ENCODE measurements around the gene TGIF2.
A peak's percentile ranks its signal among the peaks of the same experiment; 100 is the strongest.

Gene TGIF2

DNA sequence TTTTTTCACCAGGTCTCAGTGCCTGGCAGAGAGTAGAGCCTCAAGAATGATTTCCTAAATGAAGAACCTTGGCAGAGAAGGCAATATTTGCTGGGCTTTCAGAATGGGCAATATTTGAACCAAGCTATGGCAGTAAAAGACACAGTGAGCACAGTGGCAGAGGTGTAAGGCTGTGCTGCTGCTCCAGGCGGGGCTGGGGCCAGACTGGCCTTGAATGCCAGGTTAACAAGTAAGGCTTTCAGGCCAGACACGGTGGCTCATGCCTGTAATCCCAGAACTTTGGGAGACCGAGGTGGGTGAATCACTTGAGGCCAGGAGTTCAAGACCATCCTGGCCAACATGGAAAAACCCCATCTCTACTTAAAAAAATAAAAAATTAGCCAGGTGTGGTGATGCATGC is 40.6 kb upstream of the TGIF2 start:
- TF ChIP-seq, protein P1, sequence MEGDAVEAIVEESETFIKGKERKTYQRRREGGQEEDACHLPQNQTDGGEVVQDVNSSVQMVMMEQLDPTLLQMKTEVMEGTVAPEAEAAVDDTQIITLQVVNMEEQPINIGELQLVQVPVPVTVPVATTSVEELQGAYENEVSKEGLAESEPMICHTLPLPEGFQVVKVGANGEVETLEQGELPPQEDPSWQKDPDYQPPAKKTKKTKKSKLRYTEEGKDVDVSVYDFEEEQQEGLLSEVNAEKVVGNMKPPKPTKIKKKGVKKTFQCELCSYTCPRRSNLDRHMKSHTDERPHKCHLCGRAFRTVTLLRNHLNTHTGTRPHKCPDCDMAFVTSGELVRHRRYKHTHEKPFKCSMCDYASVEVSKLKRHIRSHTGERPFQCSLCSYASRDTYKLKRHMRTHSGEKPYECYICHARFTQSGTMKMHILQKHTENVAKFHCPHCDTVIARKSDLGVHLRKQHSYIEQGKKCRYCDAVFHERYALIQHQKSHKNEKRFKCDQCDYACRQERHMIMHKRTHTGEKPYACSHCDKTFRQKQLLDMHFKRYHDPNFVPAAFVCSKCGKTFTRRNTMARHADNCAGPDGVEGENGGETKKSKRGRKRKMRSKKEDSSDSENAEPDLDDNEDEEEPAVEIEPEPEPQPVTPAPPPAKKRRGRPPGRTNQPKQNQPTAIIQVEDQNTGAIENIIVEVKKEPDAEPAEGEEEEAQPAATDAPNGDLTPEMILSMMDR (IDR thresholded peaks at IDR 0.05), result no peak

- TF ChIP-seq, protein P1 (IDR thresholded peaks at IDR 0.05), result no peak
Measured at GRCh38 chr20:36538026-36538722, 35.2 kb upstream of the TGIF2 start.

GRCh38 chr20:36540551-36541211 is 32.7 kb upstream of the TGIF2 start:
- TF ChIP-seq, protein P1 (IDR thresholded peaks at IDR 0.05), result no peak

DNA sequence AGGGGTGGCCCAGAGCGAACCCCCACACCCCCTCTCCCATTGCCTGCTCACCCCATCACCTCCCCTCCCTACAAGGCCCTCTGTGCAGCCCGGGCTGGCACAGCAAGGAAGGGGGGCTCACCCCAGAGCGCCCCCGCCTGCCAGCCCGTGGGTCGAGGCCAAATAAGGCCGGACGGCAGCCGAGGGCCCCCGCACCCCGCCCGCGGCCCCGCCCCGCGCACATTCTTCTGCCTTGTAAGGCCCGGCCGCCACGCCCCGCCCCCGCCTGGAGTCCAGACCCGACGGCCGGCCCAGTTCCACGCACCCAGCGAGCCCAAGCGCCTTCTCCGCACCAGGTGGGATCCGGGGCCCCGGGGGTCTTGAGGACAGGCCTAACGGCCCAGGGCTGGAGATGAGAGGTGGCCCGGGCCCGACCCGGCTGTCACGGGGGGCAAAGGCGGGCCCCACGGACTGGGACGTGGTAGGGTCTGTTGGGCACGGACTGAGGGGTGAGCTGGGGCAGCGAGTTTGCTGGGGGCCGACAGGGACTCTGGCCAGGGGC is 32.1 kb upstream of the TGIF2 start, which contains the start of gene MYL9:
TSS of gene MYL9 (plus strand) at position 293 of the 541 bp plus-strand sequence. CDS start 3,366 bp downstream, outside the sequence.
- TF ChIP-seq, protein P1 (IDR thresholded peaks at IDR 0.05), result no peak

- TF ChIP-seq, protein P1 (IDR thresholded peaks at IDR 0.05), result peak; percentile 20; the same call in 1 of the 2 replicates
Measured at GRCh38 chr20:36541768-36542488, 31.5 kb upstream of the TGIF2 start.

GRCh38 chr20:36542516-36543183 is 30.7 kb upstream of the TGIF2 start:
- TF ChIP-seq, protein P1 (IDR thresholded peaks at IDR 0.05), result no peak
